HCT116 (cell line): ENCODE measurements around the gene OSBPL10. TPM values are rescaled to one million over a fixed set of nuclear protein-coding genes. Genes with fewer than 3 reads are reported as not detected.

Experiments used
- ATAC-seq: fragments of 200-7000 bp; cut with Tn5 transposase; 2 replicates; pipeline ENCODE4 v1.9.1; 2020; ENCODE audit warnings: mild to moderate bottlenecking, moderate library complexity
- BruUV-seq: library from RNA; stranded (reverse); fragments of 400-500 nt; replicated peaks from 2 replicates; lab custom pipeline; 2021; lab: Mats Ljungman, UMichigan
- CTCF ChIA-PET: fragments of 300-600 bp; sonication (Branson Sonifier 250); formaldehyde crosslinking; loops from one replicate; lab custom pipeline; 2021; ENCODE audit warnings: antibody characterized with exemption; lab: Charles Lee
- POLR2A ChIA-PET: fragments of 300-600, 350-600 bp; sonication (Branson Sonifier 250); formaldehyde crosslinking; loops from one replicate; lab custom pipeline; 2021; ENCODE audit warnings: antibody characterized with exemption; lab: Charles Lee
- RAD21 ChIA-PET, 2 experiments: fragments of 300-600 bp; sonication (Branson Sonifier 250); formaldehyde crosslinking; loops; one replicate each; lab custom pipeline; 2023; ENCODE audit warnings: low total read pairs in 2 of 2; ENCODE audit not compliant: uncharacterized antibody in 2 of 2, unreplicated experiment in 2 of 2, low non-redundant PET in 1 of 2; lab: Charles Lee
- DNase-seq: peaks from one replicate; pipeline ENCODE4 v3.0.0-alpha.2; 2010; ENCODE audit warnings: low read depth, low spot score
- H2AFZ ChIP-seq: fragments of 200-600 bp; shearing (Covaris generic), sonication (generic); 2 replicates; pipeline ENCODE4 v1.6.1; 2017; ENCODE audit warnings: low read depth, mixed run types, mixed read lengths, antibody characterized with exemption, low read length; ENCODE audit not compliant: poor library complexity, severe bottlenecking
- H3K27ac ChIP-seq: 2 replicates; pipeline ENCODE4 v1.5.1; 2012; ENCODE audit warnings: low read depth, low read length
- H3K27me3 ChIP-seq: fragments of 200-600 bp; sonication (generic); 2 replicates; pipeline ENCODE4 v1.6.1; 2016; ENCODE audit warnings: mixed run types, low read length, mixed read lengths; ENCODE audit not compliant: insufficient read depth
- H3K36me3 ChIP-seq, 2 experiments: fragments of 200-500 bp in 1 of 2; fragments of 200-600 bp in 1 of 2; sonication (Bioruptor generic) in 1 of 2; sonication (generic) in 1 of 2; 2 replicates each; pipeline versions ENCODE4 v1.5.1 to v1.6.1; 2014 to 2016; ENCODE audit warnings: low read length in 2 of 2, inconsistent platforms in 1 of 2, mixed read lengths in 1 of 2, mixed run types in 1 of 2; ENCODE audit not compliant: insufficient read depth in 2 of 2, control insufficient read depth in 1 of 2
- H3K4me1 ChIP-seq, 2 experiments: fragments of 200-600 bp in 1 of 2; sonication (generic) in 1 of 2; 2 replicates each; pipeline versions ENCODE4 v1.5.1 to v1.6.1; 2012 to 2017; ENCODE audit warnings: low read length in 2 of 2, inconsistent platforms in 1 of 2, mild to moderate bottlenecking in 1 of 2, mixed read lengths in 1 of 2, mixed run types in 1 of 2, moderate library complexity in 1 of 2; ENCODE audit not compliant: insufficient read depth in 2 of 2, control insufficient read depth in 1 of 2
- H3K4me2 ChIP-seq: fragments of 200-600 bp; sonication (generic); 2 replicates; pipeline ENCODE4 v1.6.1; 2017; ENCODE audit warnings: mixed run types, low read length, mixed read lengths
- H3K4me3 ChIP-seq, 2 experiments: fragments of 200-600 bp in 1 of 2; sonication (generic) in 1 of 2; replicated peaks in 1 of 2; 2 replicates each; pipeline ENCODE4 v1.5.1; 2011 to 2016; ENCODE audit warnings: low read length in 2 of 2, control low read depth in 1 of 2, low read depth in 1 of 2, mild to moderate bottlenecking in 1 of 2, mixed read lengths in 1 of 2, mixed run types in 1 of 2
- H3K79me2 ChIP-seq: fragments of 200-600 bp; sonication (generic); 2 replicates; pipeline ENCODE4 v1.6.1; 2017; ENCODE audit warnings: mild to moderate bottlenecking, mixed run types, low read length, moderate library complexity, mixed read lengths; ENCODE audit not compliant: insufficient read depth
- H3K9ac ChIP-seq: fragments of 200-600 bp; sonication (generic); 2 replicates; pipeline ENCODE4 v1.6.1; 2016; ENCODE audit warnings: low read length, mixed read lengths
- H3K9me2 ChIP-seq: fragments of 200-600 bp; sonication (generic), shearing (Covaris generic); 2 replicates; pipeline ENCODE4 v1.6.1; 2017; ENCODE audit warnings: mixed run types, mild to moderate bottlenecking, moderate library complexity; ENCODE audit not compliant: insufficient read depth
- H3K9me3 ChIP-seq, 2 experiments: fragments of 200-500 bp in 1 of 2; fragments of 200-600 bp in 1 of 2; sonication (Bioruptor generic) in 1 of 2; sonication (generic) in 1 of 2; 2 replicates each; pipeline ENCODE4 v1.6.1; 2014 to 2017; ENCODE audit warnings: low read length in 2 of 2, mixed read lengths in 2 of 2, inconsistent platforms in 1 of 2, low read depth in 1 of 2, mild to moderate bottlenecking in 1 of 2, mixed run types in 1 of 2, moderate library complexity in 1 of 2; ENCODE audit not compliant: control insufficient read depth in 1 of 2, insufficient read depth in 1 of 2
- H4K20me1 ChIP-seq: fragments of 200-600 bp; sonication (generic), shearing (Covaris generic); 2 replicates; pipeline ENCODE4 v1.6.1; 2017; ENCODE audit warnings: mixed run types, mild to moderate bottlenecking, moderate library complexity; ENCODE audit not compliant: insufficient read depth
- JUND ChIP-seq: IDR thresholded peaks from 2 replicates; pipeline ENCODE4 v1.6.1; 2012
- POLR2AphosphoS5 ChIP-seq: IDR thresholded peaks from 2 replicates; pipeline ENCODE4 v1.6.1; 2011; ENCODE audit warnings: mild to moderate bottlenecking, low read depth, low read length, moderate library complexity
- SRF ChIP-seq: IDR thresholded peaks from 2 replicates; pipeline ENCODE4 v1.6.1; 2012; ENCODE audit warnings: low read depth
- TCF7L2 ChIP-seq: IDR thresholded peaks from 2 replicates; pipeline ENCODE4 v1.7.0; 2011; ENCODE audit warnings: borderline replicate concordance, inconsistent platforms; ENCODE audit not compliant: insufficient read depth, insufficient read length; ENCODE audit errors: extremely low read depth
- YY1 ChIP-seq: IDR thresholded peaks from 2 replicates; pipeline ENCODE4 v1.6.1; 2011; ENCODE audit warnings: low read length, low read depth, moderate library complexity, mild to moderate bottlenecking; ENCODE audit not compliant: insufficient replicate concordance; ENCODE audit errors: extremely low read depth
- ZFX ChIP-seq: fragments of 450-650 bp; IDR thresholded peaks from 2 replicates; pipeline ENCODE4 v1.6.1; 2017
- ZNF274 ChIP-seq: fragments of 200-500 bp; sonication (Bioruptor generic); IDR thresholded peaks from 2 replicates; pipeline ENCODE4 v1.6.1; 2014; ENCODE audit warnings: mild to moderate bottlenecking, low read depth, low read length, inconsistent platforms
- intact Hi-C: fragments of 100-400 bp; cut with micrococcal nuclease; formaldehyde crosslinking; loops from 2 replicates; pipeline ENCODE4 v1.10.0; 2022
- total RNA-seq: library from RNA; stranded (reverse); gene quantifications from one replicate; pipeline ENCODE4 v1.2.1, GENCODE V29; 2021; ENCODE audit not compliant: unreplicated experiment
- TF ChIP-seq, protein P1 (sequence below): IDR thresholded peaks from 2 replicates; pipeline ENCODE4 v1.6.1; 2011; ENCODE audit warnings: mild to moderate bottlenecking, low read length, moderate library complexity; ENCODE audit not compliant: insufficient replicate concordance; ENCODE audit errors: extremely low read depth
- TF ChIP-seq, protein P2 (sequence below): IDR thresholded peaks from 2 replicates; pipeline ENCODE4 v1.6.1; 2012
- TF ChIP-seq, protein P3 (sequence below), 3 experiments: fragments of 200-600 bp in 1 of 3; sonication (generic) in 1 of 3; IDR thresholded peaks in 2 of 3; conservative IDR thresholded peaks in 1 of 3; 2 replicates each; pipeline ENCODE4 v1.5.1; 2012 to 2017; ENCODE audit warnings: low read depth in 2 of 3, low read length in 2 of 3, antibody characterized with exemption in 1 of 3, borderline replicate concordance in 1 of 3, control low read depth in 1 of 3, mild to moderate bottlenecking in 1 of 3, mixed read lengths in 1 of 3, mixed run types in 1 of 3, moderate library complexity in 1 of 3; ENCODE audit not compliant: insufficient read depth in 1 of 3

Gene OSBPL10
- total RNA-seq, 1 experiment from 2014 or later: 25.8 TPM

DNA sequence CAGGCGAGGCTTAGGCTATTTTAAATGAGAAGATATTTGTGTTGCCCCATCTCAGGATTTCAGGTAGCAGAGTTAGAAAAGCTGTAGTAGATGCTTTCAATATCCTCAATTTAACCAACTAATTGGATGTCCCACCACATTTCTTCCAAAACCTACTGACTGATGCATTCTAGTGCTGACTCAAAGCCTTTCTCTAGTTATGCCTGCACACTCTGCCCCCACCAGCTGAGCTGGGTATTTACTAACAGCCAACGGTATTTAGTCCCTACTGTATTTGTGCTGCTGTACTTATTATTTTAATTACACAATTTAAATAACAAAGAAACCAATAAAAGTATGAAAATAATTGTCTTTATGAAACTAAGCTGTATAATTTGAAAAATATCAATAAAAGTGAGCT, 139.5 kb downstream of the OSBPL10 start:
- no peaks in the 10 kb centered on the region for H3K4me1 ChIP-seq
- no peaks in the 10 kb centered on the region for H3K36me3 ChIP-seq
- no peak for DNase-seq
- no peak overlapping the region for H3K4me3 ChIP-seq
- no peak overlapping the region for H3K4me2 ChIP-seq
- ChIA-PET POLR2A (no interaction called here), CTCF (no interaction called here), RAD21 (no interaction called here)
- BruUV-seq: no TSS peak
- no peaks in the 10 kb centered on the region for H3K79me2 ChIP-seq
- H4K20me1 ChIP-seq: peaks cover 5% of the 10 kb centered on the region; the same call in 1 of the 2 replicates
- no peak overlapping the region for H3K27ac ChIP-seq
- H3K9ac ChIP-seq: no peak overlapping the region
- H3K9me2 ChIP-seq: no peaks in the 10 kb centered on the region
- intact Hi-C loops: no loop called here
- no peak for TF ChIP-seq SRF
- TF ChIP-seq TCF7L2: no peak
- TF ChIP-seq, protein P1, sequence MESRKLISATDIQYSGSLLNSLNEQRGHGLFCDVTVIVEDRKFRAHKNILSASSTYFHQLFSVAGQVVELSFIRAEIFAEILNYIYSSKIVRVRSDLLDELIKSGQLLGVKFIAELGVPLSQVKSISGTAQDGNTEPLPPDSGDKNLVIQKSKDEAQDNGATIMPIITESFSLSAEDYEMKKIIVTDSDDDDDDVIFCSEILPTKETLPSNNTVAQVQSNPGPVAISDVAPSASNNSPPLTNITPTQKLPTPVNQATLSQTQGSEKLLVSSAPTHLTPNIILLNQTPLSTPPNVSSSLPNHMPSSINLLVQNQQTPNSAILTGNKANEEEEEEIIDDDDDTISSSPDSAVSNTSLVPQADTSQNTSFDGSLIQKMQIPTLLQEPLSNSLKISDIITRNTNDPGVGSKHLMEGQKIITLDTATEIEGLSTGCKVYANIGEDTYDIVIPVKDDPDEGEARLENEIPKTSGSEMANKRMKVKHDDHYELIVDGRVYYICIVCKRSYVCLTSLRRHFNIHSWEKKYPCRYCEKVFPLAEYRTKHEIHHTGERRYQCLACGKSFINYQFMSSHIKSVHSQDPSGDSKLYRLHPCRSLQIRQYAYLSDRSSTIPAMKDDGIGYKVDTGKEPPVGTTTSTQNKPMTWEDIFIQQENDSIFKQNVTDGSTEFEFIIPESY: no peak
- TF ChIP-seq, protein P2, sequence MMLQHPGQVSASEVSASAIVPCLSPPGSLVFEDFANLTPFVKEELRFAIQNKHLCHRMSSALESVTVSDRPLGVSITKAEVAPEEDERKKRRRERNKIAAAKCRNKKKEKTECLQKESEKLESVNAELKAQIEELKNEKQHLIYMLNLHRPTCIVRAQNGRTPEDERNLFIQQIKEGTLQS: no peak
- no peak for TF ChIP-seq ZNF274
- no peak for TF ChIP-seq JUND
- TF ChIP-seq, protein P3, sequence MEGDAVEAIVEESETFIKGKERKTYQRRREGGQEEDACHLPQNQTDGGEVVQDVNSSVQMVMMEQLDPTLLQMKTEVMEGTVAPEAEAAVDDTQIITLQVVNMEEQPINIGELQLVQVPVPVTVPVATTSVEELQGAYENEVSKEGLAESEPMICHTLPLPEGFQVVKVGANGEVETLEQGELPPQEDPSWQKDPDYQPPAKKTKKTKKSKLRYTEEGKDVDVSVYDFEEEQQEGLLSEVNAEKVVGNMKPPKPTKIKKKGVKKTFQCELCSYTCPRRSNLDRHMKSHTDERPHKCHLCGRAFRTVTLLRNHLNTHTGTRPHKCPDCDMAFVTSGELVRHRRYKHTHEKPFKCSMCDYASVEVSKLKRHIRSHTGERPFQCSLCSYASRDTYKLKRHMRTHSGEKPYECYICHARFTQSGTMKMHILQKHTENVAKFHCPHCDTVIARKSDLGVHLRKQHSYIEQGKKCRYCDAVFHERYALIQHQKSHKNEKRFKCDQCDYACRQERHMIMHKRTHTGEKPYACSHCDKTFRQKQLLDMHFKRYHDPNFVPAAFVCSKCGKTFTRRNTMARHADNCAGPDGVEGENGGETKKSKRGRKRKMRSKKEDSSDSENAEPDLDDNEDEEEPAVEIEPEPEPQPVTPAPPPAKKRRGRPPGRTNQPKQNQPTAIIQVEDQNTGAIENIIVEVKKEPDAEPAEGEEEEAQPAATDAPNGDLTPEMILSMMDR (IDR thresholded peaks at IDR 0.05 in 2 of 3, conservative IDR thresholded peaks at IDR 0.05 in 1 of 3; ENCODE audit: borderline replicate concordance in 1 of 3, insufficient read depth in 1 of 3, low read depth in 2 of 3, low read length in 2 of 3): no peak
- TF ChIP-seq ZFX: no peak
- no peak for TF ChIP-seq POLR2AphosphoS5
- TF ChIP-seq YY1: no peak
- ATAC-seq: no peak
- H3K9me3 ChIP-seq: no peaks in the 10 kb centered on the region
- H3K27me3 ChIP-seq: no peaks in the 10 kb centered on the region
- H2AFZ ChIP-seq: no peak overlapping the region
